Stimulated activated CD8-positive, alpha-beta memory T cell treated with anti-CD3 and anti-CD28 coated beads, Interleukin-4, amount 100 ng/mL, for 48 hours (primary cell): ENCODE data around the gene BCAR3.
"Not testable (repeated sequence)": the region's sequence is repeated elsewhere in the genome, so short reads cannot be mapped to it uniquely, and the experiment has no call there.

ENCODE experiments used
- DNase-seq: peaks from one replicate; pipeline ENCODE4 v3.0.0-alpha.2; 2020

Gene BCAR3

DNA sequence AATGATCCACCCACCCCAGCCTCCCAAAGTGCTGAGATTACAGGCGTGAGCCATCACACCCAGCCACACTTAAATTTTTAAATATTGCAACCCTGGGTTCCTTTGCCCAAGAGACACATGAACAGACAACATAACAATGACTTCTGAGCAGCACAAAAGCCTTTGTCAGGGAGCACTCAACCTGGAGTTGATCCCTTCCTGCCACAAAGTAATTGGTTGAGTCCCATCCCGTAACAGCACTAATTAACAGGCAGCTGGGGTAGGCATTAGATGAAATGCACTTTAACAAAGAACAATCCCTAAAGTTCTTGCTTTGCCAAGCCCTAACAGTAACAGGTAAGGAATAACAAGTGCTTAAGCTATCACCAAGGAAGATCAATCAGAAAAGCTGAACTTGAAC, 5.9 kb upstream of the BCAR3 start:
- DNase-seq = no peak

GRCh38 chr1:93686504-93687250, 5.0 kb upstream of the BCAR3 start:
- DNase-seq = no peak

- DNase-seq = no peak
Observed at GRCh38 chr1:93685918-93686317, 4.3 kb upstream of the BCAR3 start.

DNA sequence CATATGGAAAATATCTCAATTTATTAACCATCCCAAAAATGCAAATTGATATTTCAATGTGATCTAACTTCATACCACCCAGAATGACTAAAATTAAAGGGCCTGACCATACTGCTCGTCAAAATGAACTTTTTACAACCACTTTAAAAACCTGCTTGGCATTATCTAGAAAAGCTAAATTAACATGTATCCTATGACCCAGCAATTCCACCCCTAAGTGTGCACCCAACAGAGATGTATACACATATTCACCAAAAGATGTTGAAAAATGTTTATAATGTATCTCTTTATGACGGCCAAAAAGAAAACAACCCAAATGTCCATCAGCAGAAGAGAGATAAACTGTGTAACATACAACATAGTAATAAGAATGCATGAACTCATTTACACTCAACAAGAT, 1.6 kb upstream of the BCAR3 start:
- DNase-seq = no peak

GRCh38 chr1:93681989-93682412, 364 bp upstream of the BCAR3 start:
- no peak for DNase-seq

DNA sequence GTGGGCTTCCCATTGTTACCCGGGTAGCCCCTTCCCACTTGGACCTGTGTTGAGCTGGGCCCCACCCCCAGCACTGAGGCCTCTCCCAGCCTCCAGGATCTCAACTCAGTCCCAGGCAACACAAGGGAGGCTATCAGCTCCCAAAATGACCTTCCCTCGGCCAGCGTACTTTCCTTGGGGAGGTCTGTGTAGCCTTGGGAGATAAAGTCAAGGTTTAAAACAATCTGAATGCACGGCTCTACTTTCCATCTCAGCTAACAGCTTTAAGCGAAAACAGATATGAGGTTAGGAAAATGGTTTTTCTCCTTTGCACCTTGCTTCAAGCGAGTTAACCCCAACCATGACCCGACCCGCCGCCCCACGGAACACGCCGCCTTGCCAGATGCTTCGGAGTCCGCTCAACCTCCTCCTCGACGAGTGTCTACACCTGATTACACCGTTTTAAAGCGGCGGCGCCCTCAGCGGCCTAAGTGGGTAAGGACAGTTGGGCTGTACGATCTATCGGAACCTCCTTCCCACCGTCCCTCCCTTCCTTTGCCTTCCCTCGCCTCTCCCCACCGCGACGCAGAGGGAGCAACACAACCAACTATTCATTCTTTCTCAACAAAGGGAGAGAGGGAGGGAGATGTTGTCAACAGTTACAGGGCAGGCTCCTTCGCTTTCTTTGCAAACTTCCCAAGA, 1.1 kb downstream of the BCAR3 start:
- DNase-seq = peak; percentile 72

DNA sequence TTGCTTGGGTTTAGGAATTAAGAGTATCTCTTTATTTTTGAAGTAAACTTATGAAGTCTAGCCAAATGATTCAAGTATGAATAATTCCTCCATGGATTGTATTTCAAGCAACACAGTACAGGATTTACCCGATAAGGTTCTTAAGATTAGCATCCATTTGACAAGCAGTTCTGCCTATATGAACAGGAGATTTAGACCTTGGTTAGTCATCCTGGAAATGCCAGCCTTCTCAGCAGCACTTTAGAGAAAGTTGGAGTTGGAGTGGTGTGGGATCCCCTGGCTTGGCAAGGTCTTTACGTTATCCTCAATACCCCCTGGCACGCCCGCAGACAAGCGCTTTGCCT, 1.6 kb downstream of the BCAR3 start:
- no peak for DNase-seq

DNA sequence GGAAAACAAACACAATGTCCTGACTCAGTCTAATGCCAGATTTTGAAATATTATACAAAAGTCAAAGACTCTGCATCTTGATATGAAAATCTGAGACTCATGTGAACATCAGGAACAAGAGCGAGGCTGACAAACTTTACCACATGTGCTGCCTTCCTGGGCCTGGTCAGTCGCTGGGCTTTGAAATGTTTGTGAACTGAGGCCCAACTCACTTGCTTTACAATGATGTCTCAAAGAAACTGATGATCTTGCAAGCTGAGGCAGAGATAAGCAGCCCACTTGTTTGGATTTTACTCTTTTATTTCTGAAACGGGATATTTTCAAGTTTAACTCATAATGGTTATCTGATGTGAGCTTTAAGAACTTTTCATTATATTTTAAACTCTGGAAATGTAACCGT, 2.1 kb downstream of the BCAR3 start:
- no peak for DNase-seq

GRCh38 chr1:93678946-93679480, 2.6 kb downstream of the BCAR3 start:
- DNase-seq = no peak

GRCh38 chr1:93678491-93678890, 3.1 kb downstream of the BCAR3 start:
- no peak for DNase-seq

DNA sequence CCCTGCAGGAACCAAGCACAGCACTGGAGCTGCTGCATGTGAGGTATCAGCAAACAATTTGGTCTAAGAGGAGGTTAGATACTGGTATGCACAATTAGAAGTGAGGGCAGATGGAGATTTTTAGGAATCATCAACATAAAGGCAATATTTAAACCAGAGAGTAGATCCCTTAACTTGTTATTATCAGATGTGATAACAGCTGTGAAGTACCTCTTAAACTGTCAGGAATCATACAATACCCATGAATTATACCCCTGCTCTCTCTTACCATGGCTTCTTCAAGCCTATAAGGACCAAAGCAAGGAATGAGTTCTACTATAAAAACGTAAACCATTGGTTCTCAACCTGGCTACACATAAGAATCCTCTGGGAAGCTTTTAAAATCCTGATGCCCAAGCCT, 3.9 kb downstream of the BCAR3 start:
- no peak for DNase-seq

- no peak for DNase-seq
Observed at GRCh38 chr1:93676427-93676826, 5.2 kb downstream of the BCAR3 start.

- no peak for DNase-seq
Observed at GRCh38 chr1:93675931-93676330, 5.7 kb downstream of the BCAR3 start.

DNA sequence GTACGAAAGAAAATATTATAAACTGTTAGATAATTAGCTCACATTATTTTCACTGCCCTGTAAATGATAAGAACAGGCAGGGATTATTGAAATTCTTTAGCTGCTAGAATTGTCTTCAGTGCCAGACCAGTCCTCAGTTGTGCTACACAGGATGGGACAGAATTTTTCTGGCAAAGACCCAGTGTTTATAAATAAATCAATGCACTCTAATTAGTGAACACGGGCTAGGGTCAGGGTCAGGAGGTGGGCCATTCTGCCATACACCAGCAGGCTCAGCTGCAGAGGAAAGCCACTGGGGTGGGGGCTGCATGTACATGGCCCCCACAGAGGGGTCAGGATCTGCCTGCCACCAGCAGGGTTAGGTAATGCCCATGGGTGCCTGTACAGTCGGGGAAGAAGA, 6.4 kb downstream of the BCAR3 start:
- DNase-seq = no peak

- not testable (repeated sequence) for DNase-seq
Observed at GRCh38 chr1:93674071-93674470, 7.6 kb downstream of the BCAR3 start.

DNA sequence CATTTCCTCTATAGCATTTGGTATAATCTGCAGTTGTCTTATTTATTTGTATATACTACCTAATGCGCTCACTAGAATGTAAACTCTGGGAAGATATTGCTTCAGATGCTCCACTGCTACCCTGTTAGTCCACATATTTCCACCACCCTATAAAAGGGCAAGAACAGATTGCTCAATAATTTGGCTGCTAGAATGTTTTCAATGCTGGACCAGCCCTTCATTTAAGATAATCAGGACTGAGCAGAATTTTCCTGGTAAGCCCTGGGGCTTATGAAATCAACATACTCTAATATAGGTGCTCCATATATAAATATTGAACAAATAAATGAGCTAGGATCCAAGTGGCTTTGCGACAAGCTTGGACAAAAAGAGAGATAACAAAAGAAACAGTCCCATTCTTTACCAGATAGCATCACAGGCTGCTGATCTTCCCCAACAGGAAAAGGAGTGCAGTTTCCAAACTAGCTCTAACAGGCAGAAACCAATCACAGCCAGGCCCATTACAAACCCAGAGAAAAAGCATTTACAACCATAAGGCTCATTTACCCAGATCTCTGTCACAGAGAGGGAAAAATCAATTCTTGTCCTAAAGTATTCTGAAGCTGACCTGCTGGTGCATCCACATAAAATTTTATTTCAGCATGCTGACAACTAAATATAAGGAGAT, 8.3 kb downstream of the BCAR3 start:
- no peak for DNase-seq

DNA sequence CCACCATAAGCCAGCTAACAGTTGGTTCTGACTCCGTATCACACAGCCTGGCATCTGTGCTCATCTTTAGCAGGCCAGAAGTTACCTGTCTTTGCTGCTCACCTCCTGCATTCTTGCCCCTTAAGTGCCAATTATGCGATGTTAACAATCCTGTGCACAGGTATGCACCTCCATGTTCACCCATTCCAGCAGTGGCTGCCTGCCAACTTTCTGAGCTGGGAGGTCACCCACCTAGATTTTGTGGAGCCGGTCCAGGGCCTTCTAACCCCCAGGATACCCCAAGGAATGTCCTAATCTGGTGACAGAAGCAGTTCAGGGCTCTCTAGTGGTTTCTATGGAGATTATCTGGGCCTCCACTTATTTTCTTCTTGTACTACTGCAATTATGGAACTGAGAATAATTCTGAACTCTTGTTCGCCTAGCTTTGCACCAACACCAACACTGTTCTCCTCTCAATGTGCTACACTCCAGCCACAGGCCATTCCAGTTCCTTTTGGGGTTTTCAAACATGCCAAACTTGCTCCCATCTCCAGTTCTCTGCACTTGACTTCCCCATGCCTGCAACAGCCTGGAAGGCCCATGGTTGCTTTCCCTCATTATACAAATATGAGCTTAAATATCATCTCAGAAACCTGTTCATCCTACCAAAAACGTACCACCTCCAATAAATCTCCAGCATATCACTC, 9.0 kb downstream of the BCAR3 start:
- DNase-seq = no peak

DNA sequence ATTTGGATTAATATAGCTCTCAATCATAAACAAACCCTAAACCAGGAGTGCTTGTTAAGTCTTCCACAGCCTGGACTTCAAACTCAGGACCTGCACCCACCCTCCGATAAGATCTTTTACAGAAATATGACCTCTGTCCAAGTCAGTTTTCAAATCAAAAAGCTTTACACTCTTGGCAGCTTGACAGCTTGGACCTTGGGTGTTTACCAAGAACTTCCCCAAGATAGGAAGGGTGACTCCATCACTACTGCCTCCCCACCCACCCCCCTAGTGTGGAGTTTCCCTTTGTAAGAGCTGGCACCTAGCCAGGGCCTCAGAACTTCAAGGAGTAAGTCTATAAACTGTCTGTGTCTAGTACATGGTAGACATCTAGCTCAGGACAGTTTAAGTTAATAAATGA, 9.6 kb downstream of the BCAR3 start:
- DNase-seq = no peak

- no peak for DNase-seq
Observed at GRCh38 chr1:93671099-93671621, 10.5 kb downstream of the BCAR3 start.

DNA sequence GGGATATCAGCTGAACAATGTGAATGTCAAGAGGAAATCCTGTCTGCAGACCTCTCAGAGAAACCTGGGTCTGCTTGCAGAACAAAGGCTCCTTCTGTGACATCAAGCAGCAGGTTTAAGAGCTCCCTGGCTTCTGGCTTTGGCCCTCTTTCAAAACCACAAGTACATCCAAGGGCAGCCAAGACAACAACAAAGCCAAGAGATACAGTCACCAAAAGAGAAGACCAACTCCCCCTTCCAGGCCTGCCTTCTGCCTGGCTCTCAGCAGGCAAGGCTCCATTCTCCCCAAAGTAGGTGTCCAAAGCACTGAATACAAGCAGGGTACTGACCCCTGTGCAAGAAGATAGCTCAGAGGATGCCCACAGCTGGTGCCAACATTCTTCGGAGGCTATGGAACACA, 11.5 kb downstream of the BCAR3 start:
- no peak for DNase-seq

- no peak for DNase-seq
Observed at GRCh38 chr1:93669369-93669768, 12.3 kb downstream of the BCAR3 start.

DNA sequence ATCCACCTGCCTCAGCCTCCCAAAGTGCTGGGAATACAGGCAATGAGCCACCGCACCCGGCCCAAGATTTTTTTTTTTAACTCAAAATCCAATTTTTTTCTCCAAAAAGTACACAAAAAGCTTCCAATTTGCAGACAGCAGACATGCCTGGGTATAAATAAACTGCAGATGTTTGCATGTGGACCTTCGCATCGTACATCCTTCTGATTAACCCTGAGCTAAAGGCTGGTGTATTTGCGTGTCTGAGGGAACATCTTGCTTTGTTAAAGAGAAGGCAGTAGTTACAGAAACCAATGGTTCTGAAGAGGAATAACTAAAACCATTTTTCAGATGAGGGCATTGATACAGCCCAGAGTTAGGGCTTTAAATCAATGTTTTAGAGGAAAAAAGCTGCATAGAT, 12.7 kb downstream of the BCAR3 start:
- DNase-seq = no peak

DNA sequence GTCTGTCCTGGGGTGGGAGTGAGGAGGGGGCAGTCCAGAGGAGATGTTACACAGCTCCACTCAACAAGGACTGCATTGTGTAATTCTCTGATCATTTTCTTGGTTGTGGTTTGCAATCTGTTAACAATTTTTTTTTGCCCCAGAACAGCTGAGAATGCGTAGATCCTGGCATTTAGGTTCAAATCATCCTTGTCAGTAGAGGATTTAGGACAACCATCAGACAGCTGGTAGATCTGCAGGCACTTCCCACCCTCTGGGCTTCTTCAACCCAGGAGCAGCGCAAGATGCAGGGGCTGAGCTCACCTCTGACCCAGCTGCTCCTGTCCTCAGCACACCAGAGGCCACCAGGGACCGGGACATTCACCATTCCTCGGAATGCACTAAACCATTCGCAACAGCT, 13.5 kb downstream of the BCAR3 start:
- DNase-seq = no peak
